SIG-M5 (cell line): ENCODE results near the gene CCDC63.
A peak's percentile ranks its signal among the peaks of the same experiment; 100 is the strongest.

Source experiments
- DNase-seq: peaks from one replicate; lab custom pipeline; 2025; lab: John Stamatoyannopoulos, UW

Gene CCDC63

DNA sequence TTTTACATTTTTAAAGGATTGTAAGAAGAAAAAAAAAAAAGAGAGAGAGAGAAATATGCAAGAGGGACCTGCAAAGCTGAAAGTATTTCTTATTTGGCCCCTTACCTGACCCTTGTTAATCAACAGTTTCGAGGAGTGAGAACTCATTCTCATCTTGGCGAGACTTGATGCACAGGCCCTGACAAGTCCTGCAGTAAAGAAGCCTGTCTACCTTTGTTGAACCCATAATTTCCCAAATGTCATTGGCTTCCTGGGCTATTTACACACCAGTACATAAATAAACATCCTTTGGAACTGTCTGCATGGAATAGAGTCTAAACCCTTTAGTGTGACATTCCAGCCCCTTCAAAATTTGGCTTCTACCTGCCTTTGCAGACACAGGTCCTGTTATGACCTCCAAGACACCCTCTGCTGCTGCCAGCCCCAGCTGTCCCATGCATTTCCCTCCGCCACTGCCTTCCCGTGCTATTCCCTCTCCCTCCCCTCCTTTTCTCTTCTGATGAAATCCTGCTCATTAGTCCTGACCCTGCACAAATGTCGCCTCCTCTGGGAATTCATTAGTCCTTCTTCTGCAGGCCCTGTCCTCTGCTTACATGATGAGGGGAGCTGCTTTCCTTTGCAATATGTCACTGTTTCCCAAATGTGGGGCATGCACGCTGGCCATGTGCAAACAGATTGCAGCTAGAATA, 38.5 kb downstream of the CCDC63 start:
- DNase-seq, result no peak

- no peak for DNase-seq
Observed at GRCh38 chr12:110888256-110888991, 41.6 kb downstream of the CCDC63 start.

- no peak for DNase-seq
Observed at GRCh38 chr12:110889361-110889760, 42.6 kb downstream of the CCDC63 start.

GRCh38 chr12:110893956-110894355, 47.2 kb downstream of the CCDC63 start:
- no peak for DNase-seq

- no peak for DNase-seq
Observed at GRCh38 chr12:110896559-110896958, 49.8 kb downstream of the CCDC63 start.

DNA sequence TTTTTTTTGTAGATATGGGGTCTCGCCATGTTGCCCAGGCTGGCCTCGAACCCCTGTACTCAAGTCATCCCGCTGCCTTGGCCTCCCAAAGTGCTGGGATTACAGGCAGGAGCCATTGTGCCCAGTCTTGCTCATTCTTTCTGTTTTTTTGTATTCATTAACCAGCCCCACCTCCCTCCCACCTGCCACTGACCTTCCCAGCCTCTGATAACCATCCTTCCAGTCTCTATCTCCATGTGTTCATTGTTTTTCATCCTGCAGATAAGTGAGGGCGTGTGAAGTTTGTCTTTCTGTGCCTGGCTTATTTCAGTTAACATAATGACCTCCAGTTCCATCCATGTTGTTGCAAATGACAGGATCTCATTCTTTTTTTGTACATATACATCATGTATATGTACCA, 54.6 kb downstream of the CCDC63 start:
- no peak for DNase-seq

GRCh38 chr12:110903511-110903910, 56.7 kb downstream of the CCDC63 start:
- DNase-seq, result no peak

DNA sequence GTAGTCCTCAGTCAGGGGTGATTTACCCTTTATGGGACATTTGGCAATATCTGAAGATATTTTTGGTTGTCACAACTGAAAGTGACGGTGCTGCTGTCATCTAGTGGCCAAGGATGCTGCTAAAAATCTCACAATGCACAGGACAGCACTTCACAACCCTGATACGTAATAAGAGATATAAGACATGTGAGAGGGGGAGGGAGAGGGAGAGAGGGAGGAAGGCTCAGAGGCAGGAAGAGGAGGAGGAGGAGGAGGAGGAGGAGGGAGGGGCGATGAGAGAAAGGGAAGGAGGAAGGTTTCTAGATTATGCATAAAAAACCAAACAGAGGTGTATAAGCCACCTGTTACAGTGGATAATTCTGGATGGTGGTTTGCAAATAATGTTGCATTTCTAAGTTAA, 59.3 kb downstream of the CCDC63 start:
- peak; percentile 78 for DNase-seq

DNA sequence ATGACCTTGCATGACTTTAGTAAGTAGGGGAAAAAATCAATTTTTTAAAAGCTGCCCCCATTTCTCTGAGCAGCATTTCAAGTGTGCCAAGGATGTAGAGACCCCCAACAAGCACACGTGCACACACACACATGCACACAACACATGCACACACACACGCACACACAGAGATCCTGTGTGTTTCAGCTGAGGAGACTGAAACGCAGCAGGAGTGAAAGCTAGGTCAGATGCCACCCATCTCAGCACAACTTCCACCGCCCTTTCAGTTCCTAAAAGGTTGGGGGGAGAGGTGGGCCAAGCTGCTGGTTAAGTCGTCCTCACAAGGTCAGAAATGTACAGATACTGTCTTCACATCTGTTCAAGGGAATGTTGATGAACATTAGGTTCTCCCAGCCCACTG, 59.7 kb downstream of the CCDC63 start:
- no peak for DNase-seq

DNA sequence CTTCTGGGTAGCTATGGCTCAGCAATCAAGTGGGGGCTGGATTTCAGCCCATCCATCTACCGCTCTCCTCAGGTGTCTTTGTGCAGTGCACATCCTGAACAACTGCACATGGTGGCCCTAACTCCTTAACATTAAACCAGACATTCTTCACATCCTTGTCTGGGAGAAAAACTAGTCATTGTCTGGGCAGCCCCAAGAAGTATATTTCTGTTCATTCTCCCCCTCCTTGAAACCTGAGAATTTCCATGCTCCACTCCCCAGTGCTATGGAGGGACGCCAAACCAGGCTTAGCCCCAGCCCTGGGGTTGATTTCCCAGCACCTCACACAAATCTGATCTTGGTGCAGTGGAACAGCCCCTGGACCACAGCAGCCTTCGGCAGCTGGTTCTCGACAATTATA, 60.2 kb downstream of the CCDC63 start:
- no peak for DNase-seq

DNA sequence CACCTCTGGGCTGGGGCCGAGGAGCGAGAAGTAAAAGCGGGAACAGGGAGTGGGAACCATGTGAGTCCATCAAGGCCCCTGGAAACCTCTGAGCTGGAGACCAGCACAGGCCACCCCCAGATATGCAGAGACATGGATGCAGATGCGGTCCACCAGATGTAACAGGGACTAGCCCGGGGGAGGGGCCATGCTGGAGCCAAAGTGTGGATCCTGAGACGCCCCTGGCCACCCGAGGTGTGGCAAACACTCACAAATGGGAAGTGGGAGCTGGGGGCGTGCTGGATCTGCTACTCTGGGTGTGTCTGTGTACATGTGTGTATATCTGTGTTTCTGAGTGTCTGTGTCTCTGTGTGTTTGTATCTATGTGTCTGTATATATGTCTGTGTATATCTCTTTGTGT, 60.8 kb downstream of the CCDC63 start:
- DNase-seq, result no peak

DNA sequence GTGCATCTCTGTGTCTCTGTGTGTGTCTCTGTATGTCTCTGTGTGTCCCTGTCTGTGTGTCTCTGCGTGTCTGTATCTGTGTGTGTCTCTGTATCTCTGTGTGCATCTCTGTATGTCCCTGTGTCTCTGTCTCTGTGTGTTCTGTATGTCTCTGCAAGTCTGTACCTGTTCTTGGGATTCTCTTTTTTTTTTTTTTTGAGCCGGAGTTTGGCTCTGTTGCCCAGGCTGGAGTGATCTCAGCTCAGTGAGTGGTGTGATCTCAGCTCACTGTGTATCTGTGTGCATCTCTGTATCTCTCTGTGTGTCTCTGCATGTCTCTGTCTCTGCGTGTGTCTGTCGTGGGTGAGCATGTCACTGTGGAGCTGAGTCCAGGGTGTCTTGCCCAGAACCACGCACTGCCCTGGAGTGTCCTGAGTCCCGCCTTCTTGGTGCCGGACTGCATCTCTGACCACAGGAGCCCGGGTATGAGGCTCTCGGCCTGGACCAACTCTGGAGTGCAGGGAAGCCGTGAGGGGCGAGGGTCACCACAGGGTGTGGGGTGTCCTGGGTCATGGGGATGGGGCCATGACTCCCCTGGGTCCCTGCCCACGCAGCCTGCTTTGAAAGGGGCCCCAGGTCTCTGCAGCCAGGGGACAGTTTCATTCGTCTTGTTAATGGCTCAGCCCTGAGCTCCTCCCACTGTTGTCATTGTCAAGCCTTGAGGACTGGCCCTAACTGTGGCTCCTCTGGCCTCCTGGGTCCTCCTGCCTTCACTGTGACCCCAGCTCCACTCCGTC, 61.8 kb downstream of the CCDC63 start:
- DNase-seq, result no peak

- DNase-seq, result no peak
Observed at GRCh38 chr12:110912263-110912662, 65.5 kb downstream of the CCDC63 start.

DNA sequence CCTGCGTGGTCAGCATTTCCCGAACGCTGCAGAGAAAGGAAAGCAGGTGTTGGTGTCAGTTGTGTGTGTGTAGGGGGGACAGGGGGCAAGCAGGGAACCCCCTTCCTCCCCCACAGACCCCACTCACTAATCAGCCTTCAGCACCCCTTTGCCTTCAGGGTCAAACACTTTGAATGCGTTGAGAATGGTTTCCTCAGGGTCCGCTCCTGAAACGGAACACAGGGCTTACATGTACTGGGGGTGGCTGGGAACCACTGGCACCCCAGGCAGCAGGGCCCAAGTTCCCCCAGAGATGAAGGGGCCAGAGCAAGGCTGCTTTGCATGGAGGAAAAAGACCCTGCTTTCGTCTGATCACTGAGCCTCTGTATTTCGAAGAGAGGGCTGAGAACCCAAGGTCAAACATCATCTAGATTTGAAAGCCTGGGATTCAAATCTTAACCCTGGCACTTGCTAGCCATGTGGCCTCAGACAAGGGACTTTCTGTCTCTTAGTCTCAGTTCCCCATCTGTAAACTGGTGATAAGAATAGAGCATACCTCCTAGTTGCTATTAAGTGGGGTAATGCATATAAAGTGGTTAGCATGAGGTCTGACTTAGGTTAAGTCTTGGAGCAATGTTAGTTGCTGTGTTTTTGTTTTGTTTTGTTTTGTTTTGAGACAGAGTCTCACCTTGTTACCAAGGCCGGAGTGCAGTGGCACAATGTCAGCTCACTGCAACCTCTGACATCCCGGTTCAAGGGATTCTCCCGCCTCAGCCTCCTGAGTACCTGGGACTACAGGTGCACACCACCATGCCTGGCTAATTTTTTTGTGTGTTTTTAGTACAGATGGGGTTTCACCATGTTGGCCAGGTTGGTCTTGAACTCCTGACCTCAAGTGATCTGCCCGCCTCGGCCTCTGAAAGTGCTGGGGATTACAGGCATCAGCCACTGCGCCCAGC, 66.6 kb downstream of the CCDC63 start:
- peak; percentile 56 for DNase-seq

GRCh38 chr12:110916295-110916875, 69.6 kb downstream of the CCDC63 start:
- DNase-seq, result no peak

- DNase-seq, result no peak
Observed at GRCh38 chr12:110917467-110917866, 70.7 kb downstream of the CCDC63 start.

GRCh38 chr12:110917961-110918360, 71.2 kb downstream of the CCDC63 start:
- DNase-seq, result no peak

DNA sequence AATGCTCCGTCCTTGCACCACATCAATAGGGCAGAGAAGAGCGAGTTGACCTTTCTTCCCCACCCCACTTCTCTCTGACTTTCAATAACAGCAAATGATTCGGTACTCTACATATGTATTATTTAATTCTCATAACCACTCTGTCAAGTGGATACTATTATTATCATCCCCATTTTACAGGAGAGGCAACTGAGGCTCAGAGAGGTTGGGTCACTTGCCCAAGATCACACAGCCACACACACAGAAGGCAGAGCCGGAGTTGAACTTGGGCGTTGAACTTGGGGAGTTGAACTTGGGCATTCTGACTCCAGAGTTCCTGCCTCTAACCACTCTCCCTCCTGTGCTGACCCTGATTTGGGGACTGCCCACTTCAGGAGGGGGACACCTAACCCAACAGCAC, 72.9 kb downstream of the CCDC63 start:
- no peak for DNase-seq

GRCh38 chr12:110920324-110920910, 73.6 kb downstream of the CCDC63 start, which contains the start of gene MYL2:
MYL2 (minus strand) TSS chr12:110920579; CDS start chr12:110920529, 50 bp downstream.
- no peak for DNase-seq

DNA sequence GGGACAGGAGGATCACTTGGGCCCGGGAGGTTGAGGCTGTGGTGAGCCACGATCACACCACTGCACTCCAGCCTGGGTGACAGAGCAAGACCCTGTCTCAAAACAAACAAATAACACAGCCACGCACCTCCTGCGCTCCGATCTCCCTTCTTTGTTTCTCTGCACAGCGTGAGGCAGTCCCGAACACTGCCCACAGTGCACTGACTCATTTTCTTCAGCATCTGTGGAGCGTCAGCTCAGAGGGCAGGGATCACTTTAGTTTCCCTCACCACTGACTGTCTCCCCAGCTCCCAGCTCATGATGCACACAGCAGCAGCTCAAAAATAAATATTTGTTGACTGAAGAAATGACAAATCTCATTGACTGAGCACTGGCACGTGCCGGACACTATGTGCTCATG, 74.5 kb downstream of the CCDC63 start:
- DNase-seq, result no peak

DNA sequence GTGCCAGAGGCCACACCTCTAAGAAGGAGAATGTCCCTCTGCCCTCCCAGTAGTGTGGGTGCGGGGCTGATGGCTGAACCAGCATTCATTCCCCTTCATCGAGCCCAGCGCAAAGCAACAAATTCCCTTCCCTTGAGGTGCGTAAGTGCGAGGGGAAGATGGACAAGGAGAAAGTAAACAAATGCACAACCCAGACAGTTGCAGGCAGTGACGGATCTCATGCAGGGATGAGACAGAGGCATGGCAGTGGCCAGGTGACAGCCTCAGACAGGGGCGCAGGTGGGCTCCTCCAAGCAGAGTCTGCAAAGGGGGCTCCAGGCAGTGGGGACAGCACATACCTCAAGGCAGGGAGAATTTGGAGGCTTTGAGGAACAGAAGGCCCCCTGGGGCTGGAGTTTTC, 75.9 kb downstream of the CCDC63 start:
- no peak for DNase-seq
